T-cell (primary cell): Measurements from ENCODE around the gene MVB12B. TPM values are rescaled to one million over a fixed set of nuclear protein-coding genes. Genes with fewer than 3 reads are reported as not detected.

ENCODE experiments used
- ATAC-seq, 4 experiments: fragments of 200-7000 bp in 3 of 4; fragments of 150-1000 bp in 1 of 4; cut with Tn5 transposase; replicated peaks in 1 of 4; 1 replicate in 3 of 4; 2 replicates in 1 of 4; pipeline ENCODE4 v1.10.0; 2021; ENCODE audit warnings: moderate library complexity in 3 of 4, mild to moderate bottlenecking in 2 of 4, moderate number of reproducible peaks in 1 of 4
- CTCF ChIA-PET, 2 donors: fragments of 300-600 bp; sonication (Branson Sonifier 250); formaldehyde crosslinking; loops; one replicate each; lab custom pipeline; 2022; ENCODE audit warnings: antibody characterized with exemption in 2 of 2; lab: Charles Lee
- POLR2A ChIA-PET, 2 donors: fragments of 300-600 bp; sonication (Branson Sonifier 250); formaldehyde crosslinking; loops; one replicate each; lab custom pipeline; 2022; ENCODE audit warnings: antibody characterized with exemption in 2 of 2; lab: Charles Lee
- DNase-seq, 35 experiments: peaks; one replicate each; pipeline versions ENCODE4 v3.0.0 to v3.0.0-alpha.2; 2013 to 2023
- H3K27ac ChIP-seq: one replicate; pipeline ENCODE4 v1.5.1; 2013; ENCODE audit warnings: low read length
- H3K27me3 ChIP-seq, 2 experiments: replicated peaks in 1 of 2; 1 replicate in 1 of 2; 2 replicates in 1 of 2; pipeline versions ENCODE4 v1.6.1 to v1.7.0; 2013; ENCODE audit warnings: low read length in 1 of 2, mixed read lengths in 1 of 2; ENCODE audit not compliant: control insufficient read depth in 2 of 2, insufficient read depth in 2 of 2; ENCODE audit errors: extremely low read depth in 1 of 2
- H3K36me3 ChIP-seq, 2 donors: 1 replicate in 1 of 2; 2 replicates in 1 of 2; pipeline versions ENCODE4 v1.6.1 to v1.7.0; 2013; ENCODE audit warnings: low read length in 1 of 2; ENCODE audit not compliant: control insufficient read depth in 2 of 2, insufficient read depth in 1 of 2; ENCODE audit errors: extremely low read depth in 1 of 2
- H3K4me1 ChIP-seq, 2 experiments: 1 replicate in 1 of 2; 2 replicates in 1 of 2; pipeline versions ENCODE4 v1.6.1 to v1.7.0; 2013; ENCODE audit warnings: low read length in 2 of 2, mixed read lengths in 1 of 2; ENCODE audit not compliant: insufficient read depth in 2 of 2, control insufficient read depth in 1 of 2; ENCODE audit errors: extremely low read depth in 1 of 2
- H3K4me3 ChIP-seq, 2 donors: 1 replicate in 1 of 2; 2 replicates in 1 of 2; pipeline versions ENCODE4 v1.5.1 to v1.7.0; 2013; ENCODE audit warnings: mild to moderate bottlenecking in 2 of 2, low read length in 1 of 2, moderate library complexity in 1 of 2; ENCODE audit not compliant: control insufficient read depth in 1 of 2; ENCODE audit errors: extremely low read depth in 1 of 2
- H3K9me3 ChIP-seq: 2 replicates; pipeline ENCODE4 v1.7.0; 2013
- H3K27ac Mint-ChIP-seq, 2 donors: one replicate each; pipeline ENCODE4 v1.8.0; 2020 to 2021; ENCODE audit warnings: mild to moderate bottlenecking in 2 of 2, mixed read lengths in 2 of 2
- H3K27me3 Mint-ChIP-seq, 2 donors: one replicate each; pipeline ENCODE4 v1.8.0; 2021 to 2022; ENCODE audit warnings: mixed read lengths in 2 of 2
- H3K36me3 Mint-ChIP-seq: one replicate; pipeline ENCODE4 v1.8.0; 2021; ENCODE audit warnings: mixed read lengths
- H3K4me1 Mint-ChIP-seq, 3 donors: one replicate each; pipeline ENCODE4 v1.8.0; 2020 to 2022; ENCODE audit warnings: mixed read lengths in 3 of 3, mild to moderate bottlenecking in 1 of 3
- H3K4me3 Mint-ChIP-seq, 3 donors: one replicate each; pipeline ENCODE4 v1.8.0; 2020 to 2022; ENCODE audit warnings: mild to moderate bottlenecking in 3 of 3, mixed read lengths in 3 of 3, moderate library complexity in 3 of 3
- H3K9me3 Mint-ChIP-seq, 3 donors: one replicate each; pipeline ENCODE4 v1.8.0; 2020 to 2022; ENCODE audit warnings: mixed read lengths in 3 of 3
- WGBS: methylation state at CpG from one replicate; pipeline ENCODE4 v1.1.5; 2013; ENCODE audit warnings: missing lambda C conversion rate; ENCODE audit not compliant: insufficient coverage; 5-methylcytosine and 5-hydroxymethylcytosine counted together
- total RNA-seq, 35 experiments: library from RNA in 6 of 35; stranded (reverse) in 6 of 35; fragments of 120-200 nt in 1 of 35; gene quantifications; one replicate each; pipeline versions ENCODE4 v1.2.1 to v1.2.4 and lab custom pipeline; 2013 to 2026

MVB12B gene
- total RNA-seq, 5 donors from 2014 or later (not counting 1 experiment from before 2014, with no cell fraction given): 8.2 to 25.2 (median 10.6) TPM

DNA sequence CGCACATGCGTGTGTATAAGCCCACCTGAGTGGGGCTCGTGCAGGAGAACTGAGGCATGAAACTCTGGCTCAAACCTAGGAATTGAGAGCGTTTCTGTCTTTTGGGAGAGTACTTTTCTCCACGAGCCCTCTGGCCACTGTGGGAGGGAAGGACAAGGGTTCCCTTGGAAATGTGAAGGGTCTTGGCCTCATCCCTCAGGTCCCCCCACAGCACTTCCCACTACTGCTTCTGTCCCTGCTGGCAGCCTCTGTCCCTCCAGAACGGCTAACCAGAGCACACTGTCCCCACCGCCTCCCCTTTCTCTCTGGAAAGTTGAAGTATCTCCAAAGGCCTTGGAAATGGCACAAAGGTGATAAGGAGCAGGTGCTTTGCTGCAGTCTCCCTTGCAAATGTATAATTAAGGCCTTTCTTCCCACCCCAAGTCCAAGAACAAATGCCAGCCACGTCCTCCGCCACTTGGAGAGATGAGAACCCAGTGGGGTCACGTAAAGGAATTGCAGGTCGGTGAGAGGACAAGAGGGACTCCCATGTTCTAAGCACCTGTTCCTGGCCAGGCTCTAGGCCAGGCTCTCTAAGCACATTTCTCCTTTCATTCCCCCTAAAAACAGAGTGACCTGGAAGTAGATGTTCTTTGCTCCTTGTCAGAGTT lies 179.2 kb downstream of the MVB12B start:
- Histone ChIP-seq H3K27me3 (peaks cover 0 to 23% of the 10 kb centered on the region in 2 experiments), H3K4me1 (peaks cover 0 to 6% of the 10 kb centered on the region in 2 experiments), H3K27ac (no peak overlapping the region), H3K9me3 (no peaks in the 10 kb centered on the region), H3K36me3 (peaks cover 0 to 8% of the 10 kb centered on the region in 2 donors), H3K4me3 (no peak overlapping the region)
- ATAC-seq: no peak
- Mint-ChIP-seq H3K27ac (no peak overlapping the region), H3K9me3 (no peaks in the 10 kb centered on the region), H3K36me3 (no peaks in the 10 kb centered on the region), H3K27me3 (peaks cover 7 to 21% of the 10 kb centered on the region in 2 donors), H3K4me3 (no peak overlapping the region), H3K4me1 (peaks cover 3 to 4% (median 4%) of the 10 kb centered on the region in 3 donors)
- ChIA-PET CTCF (interaction anchor here in 1 of 2 donors (0.9 kb wide), 1 partner anchor 51 kb away, joined by 3 read pairs; no protein-coding TSS in a partner anchor), POLR2A (no interaction called here)
- 94% methylated on average over 6 of the region's 11 CpGs for WGBS
- DNase-seq: no peak

- H3K27me3 Mint-ChIP-seq: peaks cover 11 to 26% of the 10 kb centered on the region in 2 donors
- no peak overlapping the region for H3K4me3 Mint-ChIP-seq
- Histone ChIP-seq H3K9me3 (no peaks in the 10 kb centered on the region), H3K4me3 (no peak overlapping the region), H3K4me1 (no peaks in the 10 kb centered on the region), H3K36me3 (peaks cover 0 to 8% of the 10 kb centered on the region in 2 donors), H3K27ac (no peak overlapping the region), H3K27me3 (peaks cover 0 to 17% of the 10 kb centered on the region in 2 experiments)
- DNase-seq: no peak
- ATAC-seq: no peak
- WGBS: 88% methylated on average over 23 of the region's 27 CpGs
- ChIA-PET CTCF (no interaction called here), POLR2A (no interaction called here)
- H3K36me3 Mint-ChIP-seq: no peaks in the 10 kb centered on the region
- H3K9me3 Mint-ChIP-seq: no peaks in the 10 kb centered on the region
- no peak overlapping the region for H3K27ac Mint-ChIP-seq
- H3K4me1 Mint-ChIP-seq: no peaks in the 10 kb centered on the region
Measured at GRCh38 chr9:126506361-126507317, 180.0 kb downstream of the MVB12B start.

DNA sequence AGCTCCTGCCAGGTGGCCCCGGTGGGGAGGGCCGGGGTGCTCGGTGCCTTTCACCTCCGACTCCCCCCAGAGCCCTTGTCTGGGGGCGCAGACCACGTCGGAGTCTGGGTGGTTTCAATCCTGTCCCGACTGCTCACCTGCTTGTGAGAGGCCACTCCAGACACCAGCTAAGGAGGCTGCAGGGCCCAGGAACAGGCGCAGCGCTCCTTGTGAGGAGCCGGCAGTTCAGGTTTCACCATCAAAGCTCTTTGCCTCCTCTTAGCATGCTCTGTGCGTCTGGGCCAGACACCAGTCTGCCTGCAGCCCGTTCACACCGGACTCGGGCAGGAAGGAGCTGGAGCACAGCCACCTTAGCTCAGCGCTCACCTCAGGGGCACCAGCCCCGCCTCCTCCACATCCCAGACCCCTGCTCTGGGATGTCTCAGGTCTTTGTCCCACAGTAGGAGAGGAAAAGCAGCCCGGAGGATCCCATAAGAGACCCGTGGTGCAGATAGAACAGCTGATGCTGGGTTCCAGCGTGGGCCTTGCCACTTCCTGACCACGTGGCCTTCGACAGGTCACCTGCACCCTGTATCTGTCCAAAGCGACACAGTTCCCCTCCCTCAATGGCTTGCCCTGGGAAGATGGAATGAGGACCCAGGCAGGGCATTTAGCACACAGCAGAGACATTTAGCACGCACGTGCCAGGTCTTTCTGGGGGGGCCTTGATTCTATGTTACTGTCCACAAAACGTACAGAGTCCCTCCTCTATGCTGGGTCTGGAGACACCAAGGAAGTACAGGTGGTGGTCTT lies 180.9 kb downstream of the MVB12B start:
- 72% methylated on average over 20 of the region's 26 CpGs for WGBS
- ChIA-PET POLR2A (no interaction called here), CTCF (no interaction called here)
- Histone ChIP-seq H3K27me3 (peaks cover 0 to 17% of the 10 kb centered on the region in 2 experiments), H3K4me3 (no peak overlapping the region), H3K9me3 (no peaks in the 10 kb centered on the region), H3K27ac (no peak overlapping the region), H3K36me3 (peaks cover 0 to 8% of the 10 kb centered on the region in 2 donors), H3K4me1 (no peaks in the 10 kb centered on the region)
- Mint-ChIP-seq H3K27ac (no peak overlapping the region), H3K4me1 (no peaks in the 10 kb centered on the region), H3K36me3 (no peaks in the 10 kb centered on the region), H3K4me3 (no peak overlapping the region), H3K9me3 (no peaks in the 10 kb centered on the region), H3K27me3 (peaks cover 16 to 32% of the 10 kb centered on the region in 2 donors)
- no peak for ATAC-seq
- no peak for DNase-seq

DNA sequence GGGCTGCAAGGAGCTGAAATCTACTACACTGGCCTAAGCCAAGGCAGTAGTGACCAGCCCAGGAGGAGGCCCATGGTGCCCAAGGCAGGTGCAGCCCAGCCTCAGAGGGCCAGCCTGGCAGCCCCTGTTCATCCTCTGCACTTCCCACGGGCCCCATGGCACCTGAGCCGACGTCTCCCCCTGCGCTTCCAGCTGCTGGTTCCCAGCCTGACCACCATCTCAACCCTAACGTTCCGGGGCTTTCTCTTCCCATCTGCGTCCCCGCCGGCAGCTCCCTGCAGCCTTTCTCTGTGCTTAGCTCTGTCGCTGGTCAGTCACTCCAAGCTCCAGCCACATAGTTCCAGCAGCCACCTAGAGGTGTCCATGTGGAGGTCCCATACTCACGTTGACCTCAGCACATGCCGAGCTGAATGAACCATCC lies 181.6 kb downstream of the MVB12B start:
- H3K9me3 ChIP-seq: no peaks in the 10 kb centered on the region
- no peak for ATAC-seq
- H3K36me3 ChIP-seq: peaks cover 0 to 8% of the 10 kb centered on the region in 2 donors
- ChIA-PET CTCF (no interaction called here), POLR2A (no interaction called here)
- H3K27me3 Mint-ChIP-seq: peaks cover 19 to 35% of the 10 kb centered on the region in 2 donors
- H3K27me3 ChIP-seq: peaks cover 0 to 20% of the 10 kb centered on the region in 2 experiments
- H3K4me1 Mint-ChIP-seq: peaks cover 0 to 2% (median 0%) of the 10 kb centered on the region in 3 donors
- H3K4me1 ChIP-seq: no peaks in the 10 kb centered on the region
- H3K4me3 Mint-ChIP-seq: no peak overlapping the region
- H3K36me3 Mint-ChIP-seq: no peaks in the 10 kb centered on the region
- no peak for DNase-seq
- no peak overlapping the region for H3K27ac ChIP-seq
- H3K9me3 Mint-ChIP-seq: no peaks in the 10 kb centered on the region
- H3K4me3 ChIP-seq: no peak overlapping the region
- H3K27ac Mint-ChIP-seq: no peak overlapping the region
- WGBS: 86% methylated on average over 12 of the region's 12 CpGs

DNA sequence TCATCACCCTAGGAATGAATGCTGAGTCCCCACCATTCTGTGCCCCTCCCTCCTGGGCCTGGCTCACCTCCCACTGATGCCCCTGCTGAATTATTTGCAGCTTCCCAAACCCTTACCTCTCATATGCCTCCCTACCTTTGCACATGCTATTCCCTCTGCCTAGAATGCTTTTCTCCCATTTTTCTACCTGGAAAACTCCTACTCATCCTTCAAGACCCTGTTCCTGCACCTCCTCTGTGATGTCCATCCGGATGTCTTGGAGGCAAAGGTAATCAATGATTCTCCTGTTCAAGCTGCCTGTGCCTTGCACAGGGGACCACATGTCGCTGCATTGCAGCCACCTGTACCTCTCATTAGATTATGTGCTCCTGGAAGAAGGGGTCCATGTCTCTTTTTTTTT lies 182.3 kb downstream of the MVB12B start:
- no peak overlapping the region for H3K27ac ChIP-seq
- Mint-ChIP-seq H3K9me3 (no peaks in the 10 kb centered on the region), H3K27me3 (peaks cover 26 to 42% of the 10 kb centered on the region in 2 donors), H3K4me3 (no peak overlapping the region), H3K36me3 (no peaks in the 10 kb centered on the region), H3K4me1 (peaks cover 0 to 4% (median 2%) of the 10 kb centered on the region in 3 donors), H3K27ac (no peak overlapping the region)
- no peaks in the 10 kb centered on the region for H3K9me3 ChIP-seq
- ATAC-seq: no peak
- peaks cover 0 to 6% of the 10 kb centered on the region in 2 experiments for H3K4me1 ChIP-seq
- WGBS: no CpG with 5 or more reads among the region's 2 CpGs
- H3K27me3 ChIP-seq: peaks cover 0 to 27% of the 10 kb centered on the region in 2 experiments
- H3K4me3 ChIP-seq: no peak overlapping the region
- ChIA-PET POLR2A (no interaction called here), CTCF (no interaction called here)
- DNase-seq: no peak
- H3K36me3 ChIP-seq: peaks cover 0 to 5% of the 10 kb centered on the region in 2 donors

- WGBS: 87% methylated on average over 5 of the region's 5 CpGs
- no peaks in the 10 kb centered on the region for H3K9me3 Mint-ChIP-seq
Measured at GRCh38 chr9:126509718-126510117, 183.1 kb downstream of the MVB12B start.

More at GRCh38 chr9:126509718-126510117, 183.1 kb downstream of the MVB12B start:
- CTCF ChIA-PET: no interaction called here
- no peaks in the 10 kb centered on the region for H3K36me3 Mint-ChIP-seq
- no peak for DNase-seq
- H3K27me3 Mint-ChIP-seq: peaks cover 26 to 43% of the 10 kb centered on the region in 2 donors
- Histone ChIP-seq H3K4me3 (no peak overlapping the region), H3K4me1 (peaks cover 0 to 14% of the 10 kb centered on the region in 2 experiments), H3K27me3 (peaks cover 0 to 35% of the 10 kb centered on the region in 2 experiments), H3K27ac (no peak overlapping the region), H3K36me3 (no peaks in the 10 kb centered on the region), H3K9me3 (no peaks in the 10 kb centered on the region)
- POLR2A ChIA-PET: no interaction called here
- no peak overlapping the region for H3K27ac Mint-ChIP-seq
- no peak for ATAC-seq
- peaks cover 0 to 4% (median 2%) of the 10 kb centered on the region in 3 donors for H3K4me1 Mint-ChIP-seq
- no peak overlapping the region for H3K4me3 Mint-ChIP-seq
